ENCODE results near the gene CAVIN3. TPM values are rescaled to one million over a fixed set of nuclear protein-coding genes. Genes with fewer than 3 reads are reported as not detected.

Gene CAVIN3
- total and polyA plus RNA-seq, 2 donors (not counting 3 experiments of a cell fraction or from before 2014, with no cell fraction given): 153 to 241 TPM

DNA sequence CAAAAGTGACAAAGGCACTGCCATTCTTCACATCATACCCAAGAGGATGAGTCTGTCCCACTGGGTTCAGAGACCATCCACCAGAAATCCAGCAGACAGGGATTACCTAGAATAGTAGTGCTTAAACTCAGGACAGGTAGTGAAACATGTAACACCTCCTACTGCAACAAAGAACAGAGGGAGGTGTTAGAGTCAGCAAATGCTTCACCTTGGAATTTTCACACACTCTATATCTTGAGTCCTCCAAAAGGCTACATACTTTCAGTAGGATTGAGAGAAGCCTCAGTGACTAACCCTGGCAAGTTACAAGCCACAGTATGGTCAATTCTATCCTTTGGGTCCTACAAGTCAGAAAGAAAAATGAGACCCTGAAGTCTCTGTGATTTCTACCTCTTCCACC lies 6.0 kb upstream of the CAVIN3 start:
- Histone ChIP-seq H3K4me2 (ENCODE audit: insufficient read depth, low read length) (peak overlapping the region; percentile 88), H3K79me2 (ENCODE audit: control insufficient read depth, insufficient read depth, low read length) (no peaks in the 10 kb centered on the region), H2AFZ (ENCODE audit: low read depth, low read length) (peak overlapping the region; percentile 32), H3K4me3 (replicated peaks in 1 of 3; ENCODE audit: insufficient read depth in 1 of 3, low read depth in 1 of 3, low read length in 3 of 3) (no peak overlapping the region), H4K20me1 (replicated peaks; ENCODE audit: control insufficient read depth, extremely low read depth, insufficient read depth, low read length) (no peaks in the 10 kb centered on the region), H3K9ac (replicated peaks; ENCODE audit: extremely low read depth, insufficient read depth, low read length) (no peak overlapping the region), H3K27ac (ENCODE audit: insufficient read depth, low read depth, low read length) (peak overlapping the region; percentile 73), H3K27me3 (ENCODE audit: control insufficient read depth in 2 of 2, insufficient read depth in 2 of 2, low read length in 2 of 2) (no peaks in the 10 kb centered on the region), H3K36me3 (ENCODE audit: control insufficient read depth in 2 of 2, extremely low read depth in 1 of 2, insufficient read depth in 2 of 2, low read length in 2 of 2) (no peaks in the 10 kb centered on the region), H3K9me3 (replicated peaks; ENCODE audit: control insufficient read depth, insufficient read depth, low read length) (no peaks in the 10 kb centered on the region), H3K4me1 (ENCODE audit: control insufficient read depth, extremely low read depth, insufficient read depth, low read length) (peaks cover 37% of the 10 kb centered on the region), H3K9me1 (replicated peaks; ENCODE audit: control insufficient read depth, extremely low read depth, insufficient read depth, low read length) (no peaks in the 10 kb centered on the region)
- ChIA-PET POLR2A (no interaction called here), CTCF (interaction anchor here (1.1 to 4.1 kb wide), 8 partner anchors 8 to 37 kb away, joined by 3 to 35 read pairs (median 6); no protein-coding TSS in a partner anchor)
- BruUV-seq (replicated peaks): no TSS peak
- intact Hi-C loops (cut with micrococcal nuclease): loop anchor here (10.0 kb wide), 1 partner anchor 1278 kb away; no protein-coding TSS in a partner anchor
- dilution Hi-C loops (cut with MboI; ENCODE audit: extremely low pct_ligation_motif_present, low sequenced_read_pairs): no loop called here
- FAIRE-seq: no peak
- peak; percentile 7 for DNase-seq (ENCODE audit: low read depth, low spot score)
- no peak for TF ChIP-seq MYC (IDR thresholded peaks at IDR 0.05; ENCODE audit: low read depth, low read length)
- TF ChIP-seq EZH2 (IDR thresholded peaks at IDR 0.05; ENCODE audit: borderline replicate concordance, low read depth, low read length, severe bottlenecking): no peak
- TF ChIP-seq, protein P1, sequence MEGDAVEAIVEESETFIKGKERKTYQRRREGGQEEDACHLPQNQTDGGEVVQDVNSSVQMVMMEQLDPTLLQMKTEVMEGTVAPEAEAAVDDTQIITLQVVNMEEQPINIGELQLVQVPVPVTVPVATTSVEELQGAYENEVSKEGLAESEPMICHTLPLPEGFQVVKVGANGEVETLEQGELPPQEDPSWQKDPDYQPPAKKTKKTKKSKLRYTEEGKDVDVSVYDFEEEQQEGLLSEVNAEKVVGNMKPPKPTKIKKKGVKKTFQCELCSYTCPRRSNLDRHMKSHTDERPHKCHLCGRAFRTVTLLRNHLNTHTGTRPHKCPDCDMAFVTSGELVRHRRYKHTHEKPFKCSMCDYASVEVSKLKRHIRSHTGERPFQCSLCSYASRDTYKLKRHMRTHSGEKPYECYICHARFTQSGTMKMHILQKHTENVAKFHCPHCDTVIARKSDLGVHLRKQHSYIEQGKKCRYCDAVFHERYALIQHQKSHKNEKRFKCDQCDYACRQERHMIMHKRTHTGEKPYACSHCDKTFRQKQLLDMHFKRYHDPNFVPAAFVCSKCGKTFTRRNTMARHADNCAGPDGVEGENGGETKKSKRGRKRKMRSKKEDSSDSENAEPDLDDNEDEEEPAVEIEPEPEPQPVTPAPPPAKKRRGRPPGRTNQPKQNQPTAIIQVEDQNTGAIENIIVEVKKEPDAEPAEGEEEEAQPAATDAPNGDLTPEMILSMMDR (IDR thresholded peaks at IDR 0.05; ENCODE audit: extremely low read depth in 1 of 2, insufficient read depth in 1 of 2, low read depth in 1 of 2, low read length in 2 of 2): no peak
- no peak for TF ChIP-seq JUN (IDR thresholded peaks at IDR 0.05; ENCODE audit: borderline replicate concordance, insufficient read depth, insufficient read length, low read depth)
- no peak for TF ChIP-seq GATA2 (IDR thresholded peaks at IDR 0.05; ENCODE audit: insufficient read depth, insufficient read length, low read depth, low read length)
- no peak for TF ChIP-seq POLR2A (IDR thresholded peaks at IDR 0.05; ENCODE audit: low read depth, low read length)
- TF ChIP-seq FOS (IDR thresholded peaks at IDR 0.05; ENCODE audit: borderline replicate concordance, insufficient read depth, low read length): no peak
- TF ChIP-seq MAX (IDR thresholded peaks at IDR 0.05; ENCODE audit: insufficient read depth, insufficient read length): no peak
- no peak for TF ChIP-seq POLR2AphosphoS5 (IDR thresholded peaks at IDR 0.05; ENCODE audit: insufficient read depth, low read depth, low read length)
